HepG2 (cell line): Measurements from ENCODE around the gene DCLRE1C. TPM values are rescaled to one million over a fixed set of nuclear protein-coding genes. Genes with fewer than 3 reads are reported as not detected.

Experiments used
- CAMTA2 ChIP-seq: sonication (generic); formaldehyde crosslinking; IDR thresholded peaks from 2 replicates; pipeline ENCODE4 v1.4.0; 2020; ENCODE audit warnings: mild to moderate bottlenecking, missing genetic modification reagents, borderline replicate concordance
- KMT2A ChIP-seq: sonication (generic); formaldehyde crosslinking; IDR thresholded peaks from 2 replicates; pipeline ENCODE4 v1.4.0; 2020; ENCODE audit warnings: missing genetic modification reagents
- NKX3-1 ChIP-seq: sonication (generic); formaldehyde crosslinking; IDR thresholded peaks from 2 replicates; pipeline ENCODE4 v1.5.0; 2020; ENCODE audit warnings: missing genetic modification reagents
- ZNF160 ChIP-seq: sonication (generic); formaldehyde crosslinking; IDR thresholded peaks from 2 replicates; pipeline ENCODE4 v1.8.0; 2022; ENCODE audit warnings: mild to moderate bottlenecking, inconsistent platforms, missing genetic modification reagents
- ZNF432 ChIP-seq: sonication (generic); formaldehyde crosslinking; IDR thresholded peaks from 2 replicates; pipeline ENCODE4 v1.5.0; 2020; ENCODE audit warnings: missing genetic modification reagents, mild to moderate bottlenecking, borderline replicate concordance
- ZNF746 ChIP-seq: sonication (generic); formaldehyde crosslinking; IDR thresholded peaks from 2 replicates; pipeline ENCODE4 v1.8.0; 2022; ENCODE audit warnings: mild to moderate bottlenecking, missing genetic modification reagents
- polyA plus RNA-seq, 8 experiments: library from polyadenylated mRNA; depleted of rRNA in 3 of 8; stranded (reverse) in 7 of 8; unstranded in 1 of 8; fragments of >200 nt; fragmentation: Illumina TruSeq in 4 of 8; extraction: Trizol in 4 of 8; gene quantifications; 2 replicates each; pipeline versions ENCODE4 v1.2.1 to v1.2.3, GENCODE V29; 2011 to 2016; ENCODE audit warnings: low read depth in 4 of 8, missing spikeins in 1 of 8, mixed read lengths in 1 of 8; ENCODE audit not compliant: insufficient read depth in 1 of 8
- total RNA-seq, 5 experiments: library from RNA; depleted of rRNA; stranded (reverse); fragments of >200 nt; fragmentation: Illumina TruSeq; extraction: Trizol; gene quantifications; 2 replicates each; pipeline ENCODE4 v1.2.3, GENCODE V29; 2016; ENCODE audit warnings: low read depth in 1 of 5
- TF ChIP-seq, protein P1 (sequence below): sonication (generic); formaldehyde crosslinking; IDR thresholded peaks from 2 replicates; pipeline ENCODE4 v1.5.0; 2020; ENCODE audit warnings: mild to moderate bottlenecking, missing genetic modification reagents
- TF ChIP-seq, protein P2 (sequence below): sonication (generic); formaldehyde crosslinking; IDR thresholded peaks from 2 replicates; pipeline ENCODE4; 2020; ENCODE audit warnings: missing genetic modification reagents, mild to moderate bottlenecking, borderline replicate concordance
- TF ChIP-seq, protein P3 (sequence below): sonication (generic); formaldehyde crosslinking; IDR thresholded peaks from 2 replicates; pipeline ENCODE4 v1.5.0; 2020; ENCODE audit warnings: mild to moderate bottlenecking, missing genetic modification reagents, borderline replicate concordance
- TF ChIP-seq, protein P4 (sequence below): sonication (generic); formaldehyde crosslinking; IDR thresholded peaks from 2 replicates; pipeline ENCODE4 v1.4.0; 2020; ENCODE audit warnings: mild to moderate bottlenecking, missing genetic modification reagents
- TF ChIP-seq, protein P5 (sequence below): sonication (generic); formaldehyde crosslinking; IDR thresholded peaks from 2 replicates; pipeline ENCODE4 v1.5.1; 2020; ENCODE audit warnings: missing genetic modification reagents, mild to moderate bottlenecking, borderline replicate concordance

The DCLRE1C gene
- total and polyA plus RNA-seq, 2 of the 13 experiments (the other 11 are each of a cell fraction or from before 2014, with no cell fraction given) = 3.0 to 10.3 TPM

DNA sequence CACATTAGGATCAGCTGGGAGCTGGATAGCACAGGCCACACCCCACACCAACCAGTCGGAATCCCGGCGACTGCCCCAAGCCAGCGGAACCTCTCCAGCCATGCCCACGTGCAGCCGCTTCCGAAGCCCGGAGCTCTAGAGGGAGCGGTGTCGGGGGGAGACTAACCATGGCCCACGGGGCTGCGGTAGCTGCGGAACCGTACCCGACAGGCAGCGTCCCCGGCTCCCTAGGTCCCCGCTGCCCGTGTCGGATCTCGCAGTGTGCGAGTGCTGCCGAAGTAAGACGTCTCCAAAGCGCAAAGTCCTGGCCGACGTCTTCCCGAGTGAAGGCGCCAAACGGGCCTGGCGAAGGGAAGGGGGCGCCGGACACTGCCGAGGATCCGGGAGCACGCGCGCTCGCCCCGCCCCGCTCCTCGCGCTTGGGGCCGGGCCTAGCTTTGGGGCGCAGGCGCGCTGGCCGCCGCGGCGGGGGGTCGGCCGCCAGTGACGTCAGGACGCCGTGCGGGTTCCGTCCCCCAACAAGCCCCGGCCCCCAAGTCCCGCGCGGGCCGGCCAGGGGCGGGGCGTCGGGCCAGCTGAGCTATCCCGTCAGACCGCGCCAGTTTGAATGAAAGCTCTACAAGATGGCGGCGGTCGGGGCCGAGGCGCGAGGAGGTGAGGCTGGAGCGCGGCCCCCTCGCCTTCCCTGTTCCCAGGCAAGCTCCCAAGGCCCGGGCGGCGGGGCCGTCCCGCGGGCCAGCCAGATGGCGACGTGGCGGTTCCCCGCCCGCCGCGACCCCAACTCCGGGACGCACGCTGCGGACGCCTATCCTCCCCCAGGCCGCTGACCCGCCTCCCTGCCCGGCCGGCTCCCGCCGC, 75.4 kb downstream of the DCLRE1C start, which contains the start of gene SUV39H2 (continued):
- TF ChIP-seq, protein P1, sequence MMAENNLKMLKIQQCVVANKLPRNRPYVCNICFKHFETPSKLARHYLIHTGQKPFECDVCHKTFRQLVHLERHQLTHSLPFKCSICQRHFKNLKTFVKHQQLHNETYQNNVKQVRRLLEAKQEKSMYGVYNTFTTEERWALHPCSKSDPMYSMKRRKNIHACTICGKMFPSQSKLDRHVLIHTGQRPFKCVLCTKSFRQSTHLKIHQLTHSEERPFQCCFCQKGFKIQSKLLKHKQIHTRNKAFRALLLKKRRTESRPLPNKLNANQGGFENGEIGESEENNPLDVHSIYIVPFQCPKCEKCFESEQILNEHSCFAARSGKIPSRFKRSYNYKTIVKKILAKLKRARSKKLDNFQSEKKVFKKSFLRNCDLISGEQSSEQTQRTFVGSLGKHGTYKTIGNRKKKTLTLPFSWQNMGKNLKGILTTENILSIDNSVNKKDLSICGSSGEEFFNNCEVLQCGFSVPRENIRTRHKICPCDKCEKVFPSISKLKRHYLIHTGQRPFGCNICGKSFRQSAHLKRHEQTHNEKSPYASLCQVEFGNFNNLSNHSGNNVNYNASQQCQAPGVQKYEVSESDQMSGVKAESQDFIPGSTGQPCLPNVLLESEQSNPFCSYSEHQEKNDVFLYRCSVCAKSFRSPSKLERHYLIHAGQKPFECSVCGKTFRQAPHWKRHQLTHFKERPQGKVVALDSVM (CRISPR knock-in tag) = no peak
- TF ChIP-seq, protein P2, sequence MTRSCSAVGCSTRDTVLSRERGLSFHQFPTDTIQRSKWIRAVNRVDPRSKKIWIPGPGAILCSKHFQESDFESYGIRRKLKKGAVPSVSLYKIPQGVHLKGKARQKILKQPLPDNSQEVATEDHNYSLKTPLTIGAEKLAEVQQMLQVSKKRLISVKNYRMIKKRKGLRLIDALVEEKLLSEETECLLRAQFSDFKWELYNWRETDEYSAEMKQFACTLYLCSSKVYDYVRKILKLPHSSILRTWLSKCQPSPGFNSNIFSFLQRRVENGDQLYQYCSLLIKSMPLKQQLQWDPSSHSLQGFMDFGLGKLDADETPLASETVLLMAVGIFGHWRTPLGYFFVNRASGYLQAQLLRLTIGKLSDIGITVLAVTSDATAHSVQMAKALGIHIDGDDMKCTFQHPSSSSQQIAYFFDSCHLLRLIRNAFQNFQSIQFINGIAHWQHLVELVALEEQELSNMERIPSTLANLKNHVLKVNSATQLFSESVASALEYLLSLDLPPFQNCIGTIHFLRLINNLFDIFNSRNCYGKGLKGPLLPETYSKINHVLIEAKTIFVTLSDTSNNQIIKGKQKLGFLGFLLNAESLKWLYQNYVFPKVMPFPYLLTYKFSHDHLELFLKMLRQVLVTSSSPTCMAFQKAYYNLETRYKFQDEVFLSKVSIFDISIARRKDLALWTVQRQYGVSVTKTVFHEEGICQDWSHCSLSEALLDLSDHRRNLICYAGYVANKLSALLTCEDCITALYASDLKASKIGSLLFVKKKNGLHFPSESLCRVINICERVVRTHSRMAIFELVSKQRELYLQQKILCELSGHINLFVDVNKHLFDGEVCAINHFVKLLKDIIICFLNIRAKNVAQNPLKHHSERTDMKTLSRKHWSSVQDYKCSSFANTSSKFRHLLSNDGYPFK (CRISPR knock-in tag) = peak; percentile 38; the same call in 1 of the 2 replicates
- TF ChIP-seq KMT2A (CRISPR knock-in tag) (peak; percentile 68), CAMTA2 (CRISPR knock-in tag) (peak; percentile 66; the same call in 1 of the 2 replicates), ZNF746 (peak; percentile 63; the same call in 1 of the 2 replicates), NKX3-1 (CRISPR knock-in tag) (0 out of 2 replicates have a peak, but pooled peaks have one; percentile 25), ZNF432 (no peak), ZNF160 (CRISPR knock-in tag) (0 out of 2 replicates have a peak, but pooled peaks have one; percentile 55)
- TF ChIP-seq, protein P3, sequence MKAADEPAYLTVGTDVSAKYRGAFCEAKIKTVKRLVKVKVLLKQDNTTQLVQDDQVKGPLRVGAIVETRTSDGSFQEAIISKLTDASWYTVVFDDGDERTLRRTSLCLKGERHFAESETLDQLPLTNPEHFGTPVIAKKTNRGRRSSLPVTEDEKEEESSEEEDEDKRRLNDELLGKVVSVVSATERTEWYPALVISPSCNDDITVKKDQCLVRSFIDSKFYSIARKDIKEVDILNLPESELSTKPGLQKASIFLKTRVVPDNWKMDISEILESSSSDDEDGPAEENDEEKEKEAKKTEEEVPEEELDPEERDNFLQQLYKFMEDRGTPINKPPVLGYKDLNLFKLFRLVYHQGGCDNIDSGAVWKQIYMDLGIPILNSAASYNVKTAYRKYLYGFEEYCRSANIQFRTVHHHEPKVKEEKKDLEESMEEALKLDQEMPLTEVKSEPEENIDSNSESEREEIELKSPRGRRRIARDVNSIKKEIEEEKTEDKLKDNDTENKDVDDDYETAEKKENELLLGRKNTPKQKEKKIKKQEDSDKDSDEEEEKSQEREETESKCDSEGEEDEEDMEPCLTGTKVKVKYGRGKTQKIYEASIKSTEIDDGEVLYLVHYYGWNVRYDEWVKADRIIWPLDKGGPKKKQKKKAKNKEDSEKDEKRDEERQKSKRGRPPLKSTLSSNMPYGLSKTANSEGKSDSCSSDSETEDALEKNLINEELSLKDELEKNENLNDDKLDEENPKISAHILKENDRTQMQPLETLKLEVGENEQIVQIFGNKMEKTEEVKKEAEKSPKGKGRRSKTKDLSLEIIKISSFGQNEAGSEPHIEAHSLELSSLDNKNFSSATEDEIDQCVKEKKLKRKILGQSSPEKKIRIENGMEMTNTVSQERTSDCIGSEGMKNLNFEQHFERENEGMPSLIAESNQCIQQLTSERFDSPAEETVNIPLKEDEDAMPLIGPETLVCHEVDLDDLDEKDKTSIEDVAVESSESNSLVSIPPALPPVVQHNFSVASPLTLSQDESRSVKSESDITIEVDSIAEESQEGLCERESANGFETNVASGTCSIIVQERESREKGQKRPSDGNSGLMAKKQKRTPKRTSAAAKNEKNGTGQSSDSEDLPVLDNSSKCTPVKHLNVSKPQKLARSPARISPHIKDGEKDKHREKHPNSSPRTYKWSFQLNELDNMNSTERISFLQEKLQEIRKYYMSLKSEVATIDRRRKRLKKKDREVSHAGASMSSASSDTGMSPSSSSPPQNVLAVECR = peak; percentile 97
- TF ChIP-seq, protein P4, sequence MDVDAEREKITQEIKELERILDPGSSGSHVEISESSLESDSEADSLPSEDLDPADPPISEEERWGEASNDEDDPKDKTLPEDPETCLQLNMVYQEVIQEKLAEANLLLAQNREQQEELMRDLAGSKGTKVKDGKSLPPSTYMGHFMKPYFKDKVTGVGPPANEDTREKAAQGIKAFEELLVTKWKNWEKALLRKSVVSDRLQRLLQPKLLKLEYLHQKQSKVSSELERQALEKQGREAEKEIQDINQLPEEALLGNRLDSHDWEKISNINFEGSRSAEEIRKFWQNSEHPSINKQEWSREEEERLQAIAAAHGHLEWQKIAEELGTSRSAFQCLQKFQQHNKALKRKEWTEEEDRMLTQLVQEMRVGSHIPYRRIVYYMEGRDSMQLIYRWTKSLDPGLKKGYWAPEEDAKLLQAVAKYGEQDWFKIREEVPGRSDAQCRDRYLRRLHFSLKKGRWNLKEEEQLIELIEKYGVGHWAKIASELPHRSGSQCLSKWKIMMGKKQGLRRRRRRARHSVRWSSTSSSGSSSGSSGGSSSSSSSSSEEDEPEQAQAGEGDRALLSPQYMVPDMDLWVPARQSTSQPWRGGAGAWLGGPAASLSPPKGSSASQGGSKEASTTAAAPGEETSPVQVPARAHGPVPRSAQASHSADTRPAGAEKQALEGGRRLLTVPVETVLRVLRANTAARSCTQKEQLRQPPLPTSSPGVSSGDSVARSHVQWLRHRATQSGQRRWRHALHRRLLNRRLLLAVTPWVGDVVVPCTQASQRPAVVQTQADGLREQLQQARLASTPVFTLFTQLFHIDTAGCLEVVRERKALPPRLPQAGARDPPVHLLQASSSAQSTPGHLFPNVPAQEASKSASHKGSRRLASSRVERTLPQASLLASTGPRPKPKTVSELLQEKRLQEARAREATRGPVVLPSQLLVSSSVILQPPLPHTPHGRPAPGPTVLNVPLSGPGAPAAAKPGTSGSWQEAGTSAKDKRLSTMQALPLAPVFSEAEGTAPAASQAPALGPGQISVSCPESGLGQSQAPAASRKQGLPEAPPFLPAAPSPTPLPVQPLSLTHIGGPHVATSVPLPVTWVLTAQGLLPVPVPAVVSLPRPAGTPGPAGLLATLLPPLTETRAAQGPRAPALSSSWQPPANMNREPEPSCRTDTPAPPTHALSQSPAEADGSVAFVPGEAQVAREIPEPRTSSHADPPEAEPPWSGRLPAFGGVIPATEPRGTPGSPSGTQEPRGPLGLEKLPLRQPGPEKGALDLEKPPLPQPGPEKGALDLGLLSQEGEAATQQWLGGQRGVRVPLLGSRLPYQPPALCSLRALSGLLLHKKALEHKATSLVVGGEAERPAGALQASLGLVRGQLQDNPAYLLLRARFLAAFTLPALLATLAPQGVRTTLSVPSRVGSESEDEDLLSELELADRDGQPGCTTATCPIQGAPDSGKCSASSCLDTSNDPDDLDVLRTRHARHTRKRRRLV (CRISPR knock-in tag) = peak; percentile 78
- TF ChIP-seq, protein P5, sequence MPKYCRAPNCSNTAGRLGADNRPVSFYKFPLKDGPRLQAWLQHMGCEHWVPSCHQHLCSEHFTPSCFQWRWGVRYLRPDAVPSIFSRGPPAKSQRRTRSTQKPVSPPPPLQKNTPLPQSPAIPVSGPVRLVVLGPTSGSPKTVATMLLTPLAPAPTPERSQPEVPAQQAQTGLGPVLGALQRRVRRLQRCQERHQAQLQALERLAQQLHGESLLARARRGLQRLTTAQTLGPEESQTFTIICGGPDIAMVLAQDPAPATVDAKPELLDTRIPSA (CRISPR knock-in tag) = peak; percentile 69; the same call in 1 of the 2 replicates
